Hepatocyte (in vitro differentiated cells): ENCODE results near the gene USE1. TPM values are rescaled to one million over a fixed set of nuclear protein-coding genes. Genes with fewer than 3 reads are reported as not detected.

Source experiments
- DNase-seq: peaks from one replicate; pipeline ENCODE4 v3.0.0-alpha.2; 2016; ENCODE audit warnings: low spot score
- H2AFZ ChIP-seq: fragments of 200-600 bp; sonication (generic); 2 replicates; pipeline ENCODE4 v1.6.0; 2016; ENCODE audit warnings: antibody characterized with exemption, mild to moderate bottlenecking
- H3K27ac ChIP-seq: fragments of 200-600 bp; sonication (generic); 2 replicates; pipeline ENCODE4 v1.5.1; 2016; ENCODE audit warnings: mild to moderate bottlenecking
- H3K27me3 ChIP-seq: fragments of 200-600 bp; sonication (generic); 2 replicates; pipeline ENCODE4 v1.6.1; 2016
- H3K36me3 ChIP-seq: fragments of 200-600 bp; sonication (generic); replicated peaks from 2 replicates; pipeline ENCODE4 v1.5.1; 2016; ENCODE audit warnings: low read depth; ENCODE audit not compliant: insufficient read depth
- H3K4me1 ChIP-seq: fragments of 200-600 bp; sonication (generic); 2 replicates; pipeline ENCODE4 v1.5.1; 2016; ENCODE audit warnings: mild to moderate bottlenecking, moderate library complexity; ENCODE audit not compliant: insufficient read depth
- H3K4me2 ChIP-seq: fragments of 200-600 bp; sonication (generic); 2 replicates; pipeline ENCODE4 v1.6.0; 2016
- H3K4me3 ChIP-seq: fragments of 200-600 bp; sonication (generic); 2 replicates; pipeline ENCODE4 v1.5.1; 2016; ENCODE audit warnings: mild to moderate bottlenecking
- H3K79me2 ChIP-seq: fragments of 200-600 bp; sonication (generic); 2 replicates; pipeline ENCODE4 v1.6.0; 2017; ENCODE audit warnings: mild to moderate bottlenecking
- H3K9me2 ChIP-seq: fragments of 200-600 bp; sonication (generic); replicated peaks from 2 replicates; pipeline ENCODE4 v1.6.0; 2017; ENCODE audit warnings: mild to moderate bottlenecking; ENCODE audit not compliant: insufficient read depth
- H3K9me3 ChIP-seq: fragments of 200-600 bp; sonication (generic); 2 replicates; pipeline ENCODE4 v1.5.1; 2016; ENCODE audit warnings: low read depth, mild to moderate bottlenecking
- H4K20me1 ChIP-seq: fragments of 200-600 bp; sonication (generic); 2 replicates; pipeline ENCODE4 v1.6.0; 2016; ENCODE audit warnings: mild to moderate bottlenecking; ENCODE audit not compliant: insufficient read depth, poor library complexity, severe bottlenecking
- EZH2 ChIP-seq: fragments of 200-600 bp; sonication (generic); IDR thresholded peaks from 2 replicates; pipeline ENCODE4 v1.6.1; 2016; ENCODE audit warnings: antibody characterized with exemption, mild to moderate bottlenecking, borderline replicate concordance
- EZH2phosphoT487 ChIP-seq: fragments of 200-600 bp; sonication (generic); IDR thresholded peaks from one replicate; pipeline ENCODE4 v1.6.1; 2018; ENCODE audit warnings: antibody characterized with exemption, mild to moderate bottlenecking, low read depth, moderate library complexity; ENCODE audit not compliant: unreplicated experiment, severe bottlenecking
- WGBS: methylation state at CpG from one replicate; pipeline ENCODE4 v1.1.6; 2016; ENCODE audit warnings: low lambda C conversion rate; ENCODE audit errors: missing lambda C conversion rate; 5-methylcytosine and 5-hydroxymethylcytosine counted together
- polyA plus RNA-seq: library from polyadenylated mRNA; unstranded; fragments of >200 nt; fragmentation: Nextera tagmentation; extraction: Ambion mirVana; gene quantifications from 2 replicates; pipeline ENCODE4 v1.2.1, GENCODE V29; 2016
- total RNA-seq: library from RNA; depleted of rRNA; stranded (reverse); fragments of >200 nt; gene quantifications from 2 replicates; pipeline ENCODE4 v1.2.3, GENCODE V29; 2014
- TF ChIP-seq, protein P1 (sequence below): fragments of 200-600 bp; sonication (generic); IDR thresholded peaks from 2 replicates; pipeline ENCODE4 v1.5.1; 2016; ENCODE audit warnings: antibody characterized with exemption, mild to moderate bottlenecking; ENCODE audit not compliant: poor library complexity

Gene USE1
- total and polyA plus RNA-seq, 2 experiments from 2014 or later, result 26.9 to 46.7 TPM

DNA sequence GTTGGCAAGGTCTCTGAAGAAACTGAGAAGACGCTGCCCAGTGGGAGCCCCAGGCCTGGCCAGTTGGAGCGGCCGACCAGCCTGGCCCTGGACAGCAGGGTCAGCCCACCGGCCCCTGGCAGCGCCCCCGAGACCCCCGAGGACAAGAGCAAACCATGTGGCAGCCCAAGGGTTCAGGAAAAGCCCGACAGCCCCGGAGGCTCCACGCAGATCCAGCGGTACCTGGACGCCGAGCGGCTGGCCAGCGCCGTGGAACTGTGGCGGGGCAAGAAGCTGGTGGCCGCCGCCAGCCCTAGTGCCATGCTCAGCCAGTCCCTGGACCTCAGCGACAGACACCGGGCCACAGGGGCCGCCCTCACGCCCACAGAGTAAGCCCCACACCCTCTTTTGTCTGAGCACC lies 20.1 kb upstream of the USE1 start:
- no peaks in the 10 kb centered on the region for H3K79me2 ChIP-seq
- H3K27me3 ChIP-seq, result no peaks in the 10 kb centered on the region
- H4K20me1 ChIP-seq, result no peaks in the 10 kb centered on the region
- H3K9me2 ChIP-seq, result no peaks in the 10 kb centered on the region
- H2AFZ ChIP-seq, result no peak overlapping the region
- TF ChIP-seq, protein P1, sequence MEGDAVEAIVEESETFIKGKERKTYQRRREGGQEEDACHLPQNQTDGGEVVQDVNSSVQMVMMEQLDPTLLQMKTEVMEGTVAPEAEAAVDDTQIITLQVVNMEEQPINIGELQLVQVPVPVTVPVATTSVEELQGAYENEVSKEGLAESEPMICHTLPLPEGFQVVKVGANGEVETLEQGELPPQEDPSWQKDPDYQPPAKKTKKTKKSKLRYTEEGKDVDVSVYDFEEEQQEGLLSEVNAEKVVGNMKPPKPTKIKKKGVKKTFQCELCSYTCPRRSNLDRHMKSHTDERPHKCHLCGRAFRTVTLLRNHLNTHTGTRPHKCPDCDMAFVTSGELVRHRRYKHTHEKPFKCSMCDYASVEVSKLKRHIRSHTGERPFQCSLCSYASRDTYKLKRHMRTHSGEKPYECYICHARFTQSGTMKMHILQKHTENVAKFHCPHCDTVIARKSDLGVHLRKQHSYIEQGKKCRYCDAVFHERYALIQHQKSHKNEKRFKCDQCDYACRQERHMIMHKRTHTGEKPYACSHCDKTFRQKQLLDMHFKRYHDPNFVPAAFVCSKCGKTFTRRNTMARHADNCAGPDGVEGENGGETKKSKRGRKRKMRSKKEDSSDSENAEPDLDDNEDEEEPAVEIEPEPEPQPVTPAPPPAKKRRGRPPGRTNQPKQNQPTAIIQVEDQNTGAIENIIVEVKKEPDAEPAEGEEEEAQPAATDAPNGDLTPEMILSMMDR, result no peak
- over 99% methylated on average over 22 of the region's 23 CpGs for WGBS
- H3K4me3 ChIP-seq, result no peak overlapping the region
- peak; percentile 3 for DNase-seq
- H3K36me3 ChIP-seq, result no peaks in the 10 kb centered on the region
- H3K27ac ChIP-seq, result no peak overlapping the region
- no peaks in the 10 kb centered on the region for H3K4me1 ChIP-seq
- H3K9me3 ChIP-seq, result no peaks in the 10 kb centered on the region
- H3K4me2 ChIP-seq, result no peak overlapping the region

DNA sequence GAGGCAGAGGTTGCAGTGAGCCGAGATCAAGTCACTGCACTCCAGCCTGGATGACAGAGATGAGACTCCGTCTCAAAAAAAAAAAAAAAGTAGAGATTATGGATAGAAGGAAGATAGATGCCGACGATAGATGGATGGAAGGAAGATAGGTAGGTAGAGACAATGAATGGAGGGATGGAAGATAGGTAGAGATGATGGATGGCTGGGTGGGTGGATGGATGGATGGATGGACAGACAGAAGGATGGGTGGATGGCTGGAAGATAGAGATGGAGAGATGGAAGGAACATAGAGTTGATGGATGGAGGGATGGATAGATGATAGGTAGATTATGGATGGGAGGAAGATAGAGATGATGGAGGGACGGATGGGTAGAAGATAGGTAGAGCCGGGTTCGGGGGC lies 18.5 kb upstream of the USE1 start:
- Histone ChIP-seq H3K36me3 (no peaks in the 10 kb centered on the region), H3K79me2 (no peaks in the 10 kb centered on the region), H3K9me2 (no peaks in the 10 kb centered on the region), H3K27me3 (no peaks in the 10 kb centered on the region), H3K4me2 (no peak overlapping the region), H3K4me3 (no peak overlapping the region), H4K20me1 (no peaks in the 10 kb centered on the region), H3K9me3 (no peaks in the 10 kb centered on the region), H2AFZ (no peak overlapping the region), H3K27ac (no peak overlapping the region), H3K4me1 (no peaks in the 10 kb centered on the region)
- TF ChIP-seq EZH2phosphoT487 (no peak), EZH2 (no peak)
- TF ChIP-seq, protein P1, result no peak
- WGBS, result 99% methylated on average over 7 of the region's 7 CpGs
- DNase-seq, result no peak

DNA sequence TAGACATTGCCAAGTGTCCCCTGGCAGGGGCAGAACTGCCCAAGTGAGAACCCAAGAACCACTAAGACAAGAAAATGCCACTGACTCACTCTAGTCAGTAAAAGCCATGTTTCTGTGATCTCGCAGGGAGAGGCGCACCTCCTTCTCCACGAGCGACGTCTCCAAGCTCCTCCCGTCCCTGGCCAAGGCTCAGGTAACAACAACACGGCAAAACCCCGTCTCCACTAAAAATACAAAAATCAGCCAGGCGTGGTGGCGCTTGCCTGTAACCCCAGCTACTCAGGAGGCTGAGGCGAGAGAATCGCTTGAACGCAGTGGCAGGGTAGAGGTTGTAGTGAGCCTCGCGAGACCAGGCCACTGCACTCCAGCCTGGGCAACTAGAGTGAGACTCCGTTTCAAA lies 17.5 kb upstream of the USE1 start:
- TF ChIP-seq EZH2phosphoT487 (no peak), EZH2 (no peak)
- TF ChIP-seq, protein P1, result no peak
- no peaks in the 10 kb centered on the region for H3K36me3 ChIP-seq

More for the DNA sequence above, 17.5 kb upstream of the USE1 start:
- Histone ChIP-seq H2AFZ (no peak overlapping the region), H3K4me2 (no peak overlapping the region), H3K4me1 (no peaks in the 10 kb centered on the region), H3K9me2 (no peaks in the 10 kb centered on the region), H4K20me1 (no peaks in the 10 kb centered on the region), H3K27me3 (no peaks in the 10 kb centered on the region), H3K79me2 (no peaks in the 10 kb centered on the region), H3K9me3 (no peaks in the 10 kb centered on the region), H3K4me3 (no peak overlapping the region), H3K27ac (no peak overlapping the region)
- no peak for DNase-seq
- 98% methylated on average over 15 of the region's 16 CpGs for WGBS
